Measurements from ENCODE around the gene TSPAN17.

TSPAN17 gene

DNA sequence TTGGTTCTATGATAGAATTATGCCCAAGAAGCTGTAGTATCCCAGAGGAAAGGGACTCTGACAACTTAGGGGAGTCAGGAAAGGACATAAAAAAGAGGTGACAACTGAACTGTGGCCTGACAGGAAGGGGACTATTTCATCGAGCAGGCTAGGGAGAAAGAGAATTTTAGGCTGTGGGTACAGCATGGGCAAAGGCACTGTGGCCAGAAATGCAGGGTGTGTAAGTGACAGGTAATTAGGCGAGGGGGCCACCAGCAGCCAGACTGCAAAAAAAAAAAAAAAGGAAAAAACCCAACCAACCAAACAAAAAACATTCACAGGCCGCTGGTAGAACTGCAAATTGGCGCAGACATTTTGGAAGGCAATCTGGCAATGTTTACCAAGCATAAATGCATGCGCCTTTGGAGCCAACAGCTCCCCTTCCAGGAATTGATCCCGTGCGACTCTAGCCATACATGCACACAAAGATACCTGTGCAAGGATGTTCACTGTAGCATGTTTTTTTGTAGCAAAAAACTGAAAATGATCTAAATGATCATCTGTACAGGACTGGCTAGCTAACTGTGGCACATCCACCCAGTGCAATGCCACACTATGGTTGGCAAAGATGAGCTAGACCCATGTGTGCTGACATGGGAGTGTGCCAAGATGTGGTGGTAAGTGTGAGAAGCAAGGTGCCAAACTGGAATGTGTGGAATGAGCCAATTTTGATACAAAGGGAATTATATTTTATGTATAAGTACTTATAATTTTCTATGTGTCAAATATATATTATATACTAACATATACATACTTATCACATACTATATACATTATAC is 15.7 kb upstream of the TSPAN17 start:
- no peaks in the 10 kb centered on the region for H3F3A ChIP-seq (ENCODE audit: insufficient read depth, low read length)
- H3K36me3 ChIP-seq (ENCODE audit: insufficient read depth, low read length), result no peaks in the 10 kb centered on the region
- peaks cover 29% of the 10 kb centered on the region for H3K4me1 ChIP-seq (ENCODE audit: insufficient read depth, low read length, severe bottlenecking)
- no peaks in the 10 kb centered on the region for H3K9me3 ChIP-seq (ENCODE audit: low read length)
- H3K27ac ChIP-seq (ENCODE audit: low read depth, low read length, poor library complexity, severe bottlenecking), result no peak overlapping the region
- no peak overlapping the region for H3K9ac ChIP-seq (ENCODE audit: low read length)
- H4K20me1 ChIP-seq (ENCODE audit: insufficient read depth, low read length), result no peaks in the 10 kb centered on the region
- H2AFZ ChIP-seq (ENCODE audit: low read length), result no peak overlapping the region
- no peaks in the 10 kb centered on the region for H3K9me2 ChIP-seq (ENCODE audit: low read depth, low read length)
- no peak overlapping the region; the same call in 1 of the 2 replicates for H3K4me2 ChIP-seq (ENCODE audit: low read length)
- peak overlapping the region; percentile 59 for H3K4me3 ChIP-seq (ENCODE audit: low read depth, low read length, poor library complexity, severe bottlenecking)
- H3K79me2 ChIP-seq (ENCODE audit: insufficient read depth, low read length), result no peaks in the 10 kb centered on the region
- TF ChIP-seq EZH2 (IDR thresholded peaks at IDR 0.05; ENCODE audit: borderline replicate concordance, low read length), result no peak
- TF ChIP-seq, protein P1, sequence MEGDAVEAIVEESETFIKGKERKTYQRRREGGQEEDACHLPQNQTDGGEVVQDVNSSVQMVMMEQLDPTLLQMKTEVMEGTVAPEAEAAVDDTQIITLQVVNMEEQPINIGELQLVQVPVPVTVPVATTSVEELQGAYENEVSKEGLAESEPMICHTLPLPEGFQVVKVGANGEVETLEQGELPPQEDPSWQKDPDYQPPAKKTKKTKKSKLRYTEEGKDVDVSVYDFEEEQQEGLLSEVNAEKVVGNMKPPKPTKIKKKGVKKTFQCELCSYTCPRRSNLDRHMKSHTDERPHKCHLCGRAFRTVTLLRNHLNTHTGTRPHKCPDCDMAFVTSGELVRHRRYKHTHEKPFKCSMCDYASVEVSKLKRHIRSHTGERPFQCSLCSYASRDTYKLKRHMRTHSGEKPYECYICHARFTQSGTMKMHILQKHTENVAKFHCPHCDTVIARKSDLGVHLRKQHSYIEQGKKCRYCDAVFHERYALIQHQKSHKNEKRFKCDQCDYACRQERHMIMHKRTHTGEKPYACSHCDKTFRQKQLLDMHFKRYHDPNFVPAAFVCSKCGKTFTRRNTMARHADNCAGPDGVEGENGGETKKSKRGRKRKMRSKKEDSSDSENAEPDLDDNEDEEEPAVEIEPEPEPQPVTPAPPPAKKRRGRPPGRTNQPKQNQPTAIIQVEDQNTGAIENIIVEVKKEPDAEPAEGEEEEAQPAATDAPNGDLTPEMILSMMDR (IDR thresholded peaks at IDR 0.05; ENCODE audit: low read length), result no peak
- H3K27me3 ChIP-seq (ENCODE audit: insufficient read depth, low read length), result peaks cover 12% of the 10 kb centered on the region

GRCh38 chr5:176632745-176633144 is 14.5 kb upstream of the TSPAN17 start:
- no peaks in the 10 kb centered on the region for H3K79me2 ChIP-seq (ENCODE audit: insufficient read depth, low read length)
- H3K9me3 ChIP-seq (ENCODE audit: low read length), result no peaks in the 10 kb centered on the region
- no peak overlapping the region for H3K4me3 ChIP-seq (ENCODE audit: low read depth, low read length, poor library complexity, severe bottlenecking)
- no peaks in the 10 kb centered on the region for H3K36me3 ChIP-seq (ENCODE audit: insufficient read depth, low read length)
- H3K27me3 ChIP-seq (ENCODE audit: insufficient read depth, low read length), result peaks cover 12% of the 10 kb centered on the region
- TF ChIP-seq EZH2 (IDR thresholded peaks at IDR 0.05; ENCODE audit: borderline replicate concordance, low read length), result no peak
- TF ChIP-seq, protein P1 (IDR thresholded peaks at IDR 0.05; ENCODE audit: low read length), result no peak
- no peak overlapping the region for H2AFZ ChIP-seq (ENCODE audit: low read length)
- no peak overlapping the region for H3K27ac ChIP-seq (ENCODE audit: low read depth, low read length, poor library complexity, severe bottlenecking)
- H3F3A ChIP-seq (ENCODE audit: insufficient read depth, low read length), result no peaks in the 10 kb centered on the region
- no peaks in the 10 kb centered on the region for H4K20me1 ChIP-seq (ENCODE audit: insufficient read depth, low read length)
- H3K4me2 ChIP-seq (ENCODE audit: low read length), result no peak overlapping the region
- no peaks in the 10 kb centered on the region for H3K9me2 ChIP-seq (ENCODE audit: low read depth, low read length)
- H3K4me1 ChIP-seq (ENCODE audit: insufficient read depth, low read length, severe bottlenecking), result peaks cover 29% of the 10 kb centered on the region
- no peak overlapping the region for H3K9ac ChIP-seq (ENCODE audit: low read length)

GRCh38 chr5:176633598-176633997 is 13.7 kb upstream of the TSPAN17 start:
- Histone ChIP-seq H3K4me1 (ENCODE audit: insufficient read depth, low read length, severe bottlenecking) (peaks cover 29% of the 10 kb centered on the region), H3K4me3 (ENCODE audit: low read depth, low read length, poor library complexity, severe bottlenecking) (no peak overlapping the region), H3K36me3 (ENCODE audit: insufficient read depth, low read length) (no peaks in the 10 kb centered on the region), H3K27me3 (ENCODE audit: insufficient read depth, low read length) (peaks cover 12% of the 10 kb centered on the region), H3K9ac (ENCODE audit: low read length) (no peak overlapping the region; the same call in 1 of the 2 replicates), H4K20me1 (ENCODE audit: insufficient read depth, low read length) (no peaks in the 10 kb centered on the region), H2AFZ (ENCODE audit: low read length) (no peak overlapping the region), H3K9me3 (ENCODE audit: low read length) (no peaks in the 10 kb centered on the region), H3K9me2 (ENCODE audit: low read depth, low read length) (no peaks in the 10 kb centered on the region), H3F3A (ENCODE audit: insufficient read depth, low read length) (no peaks in the 10 kb centered on the region), H3K4me2 (ENCODE audit: low read length) (peak overlapping the region; percentile 29; the same call in 1 of the 2 replicates), H3K79me2 (ENCODE audit: insufficient read depth, low read length) (no peaks in the 10 kb centered on the region), H3K27ac (ENCODE audit: low read depth, low read length, poor library complexity, severe bottlenecking) (no peak overlapping the region)
- TF ChIP-seq, protein P1 (IDR thresholded peaks at IDR 0.05; ENCODE audit: low read length), result no peak
- TF ChIP-seq EZH2 (IDR thresholded peaks at IDR 0.05; ENCODE audit: borderline replicate concordance, low read length), result no peak

Data from OCI-LY1 (cell line).